H1 (cell line): ENCODE data around the gene SAT1. TPM values are rescaled to one million over a fixed set of nuclear protein-coding genes. Genes with fewer than 3 reads are reported as not detected.

Experiments used
- KDM1A ChIP-seq: fragments of 200-600, 300-600 bp; sonication (generic); IDR thresholded peaks from 2 replicates; pipeline ENCODE4 v1.7.1; 2016; ENCODE audit warnings: mild to moderate bottlenecking, low read length, borderline replicate concordance
- SP4 ChIP-seq: IDR thresholded peaks from 2 replicates; pipeline ENCODE4 v1.6.1; 2012; ENCODE audit warnings: low read length, inconsistent platforms
- polyA plus RNA-seq, 7 experiments: library from polyadenylated mRNA; depleted of rRNA in 3 of 7; stranded (reverse) in 5 of 7; unstranded in 2 of 7; fragments of >200 nt in 5 of 7; fragments of 200-250 nt in 2 of 7; gene quantifications; 1 replicate in 5 of 7; 2 replicates in 1 of 7; 4 replicates in 1 of 7; pipeline versions ENCODE4 v1.2.1 to v1.2.3, GENCODE V29; 2011 to 2013; ENCODE audit warnings: missing spikeins in 2 of 7, mixed read lengths in 2 of 7
- total RNA-seq: library from RNA; stranded (reverse); fragmentation: NEBNext Ultra II Directional; extraction: Animal tissue kit (Norgen Biotek cat#: 25700); gene quantifications from 2 replicates; pipeline ENCODE4 v1.2.1, GENCODE V29; 2021

SAT1 gene
- total and polyA plus RNA-seq, 2 of the 8 experiments (the other 6 are each of a cell fraction or from before 2014, with no cell fraction given), result 29.2 to 36.8 TPM

DNA sequence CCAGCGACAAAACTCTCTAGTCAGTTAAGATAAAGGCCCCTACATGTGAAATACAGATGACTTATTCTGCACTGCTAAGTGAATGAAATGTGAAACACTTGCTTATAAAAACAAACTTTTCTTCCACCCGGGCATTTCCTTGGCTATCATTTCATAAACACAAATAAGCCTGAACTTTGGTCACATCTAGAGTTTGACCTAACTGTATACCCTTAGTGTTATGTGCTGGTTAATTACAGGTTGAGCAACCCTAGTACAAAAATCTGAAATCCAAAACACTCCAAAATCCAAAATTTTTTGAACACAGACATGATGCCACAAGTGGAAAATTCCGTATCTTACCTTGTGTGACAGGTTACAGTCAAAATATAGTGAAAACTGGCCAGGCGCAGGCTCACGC is 45.9 kb downstream of the SAT1 start (continued):
- TF ChIP-seq SP4 (no peak), KDM1A (no peak)
